Activated CD8-positive, alpha-beta memory T cell treated with anti-CD3 and anti-CD28 coated beads for 48 hours (primary cell): ENCODE results near the gene IMPG2.

Source experiments
- DNase-seq, 3 experiments: peaks; one replicate each; pipeline ENCODE4 v3.0.0-alpha.2; 2020; ENCODE audit warnings: low read depth in 2 of 3, low spot score in 2 of 3

Gene IMPG2

GRCh38 chr3:101278727-101279126 lies 41.6 kb downstream of the IMPG2 start:
- DNase-seq = no peak

GRCh38 chr3:101273608-101274007 lies 46.8 kb downstream of the IMPG2 start:
- no peak for DNase-seq

- no peak for DNase-seq
Observed at GRCh38 chr3:101273156-101273555, 47.2 kb downstream of the IMPG2 start.

- DNase-seq = no peak
Observed at GRCh38 chr3:101271728-101272127, 48.6 kb downstream of the IMPG2 start.

GRCh38 chr3:101270149-101270548 lies 50.2 kb downstream of the IMPG2 start:
- no peak for DNase-seq

- DNase-seq = no peak
Observed at GRCh38 chr3:101268971-101269671, 51.3 kb downstream of the IMPG2 start.

GRCh38 chr3:101268141-101268540 lies 52.2 kb downstream of the IMPG2 start:
- no peak for DNase-seq

- no peak for DNase-seq
Observed at GRCh38 chr3:101266566-101266965, 53.8 kb downstream of the IMPG2 start.

- DNase-seq = no peak
Observed at GRCh38 chr3:101266071-101266470, 54.3 kb downstream of the IMPG2 start.

- no peak for DNase-seq
Observed at GRCh38 chr3:101262393-101263240, 57.8 kb downstream of the IMPG2 start.

- no peak for DNase-seq
Observed at GRCh38 chr3:101261506-101261905, 58.9 kb downstream of the IMPG2 start.

GRCh38 chr3:101259485-101260341 lies 60.7 kb downstream of the IMPG2 start:
- DNase-seq = no peak

- DNase-seq = no peak
Observed at GRCh38 chr3:101256511-101256910, 63.9 kb downstream of the IMPG2 start.

GRCh38 chr3:101255441-101255840 lies 64.9 kb downstream of the IMPG2 start:
- no peak for DNase-seq

GRCh38 chr3:101253396-101253795 lies 67.0 kb downstream of the IMPG2 start:
- DNase-seq = no peak

GRCh38 chr3:101252945-101253344 lies 67.4 kb downstream of the IMPG2 start:
- DNase-seq = no peak

- no peak for DNase-seq
Observed at GRCh38 chr3:101252307-101252706, 68.1 kb downstream of the IMPG2 start.

GRCh38 chr3:101251441-101251840 lies 68.9 kb downstream of the IMPG2 start:
- no peak for DNase-seq

GRCh38 chr3:101249522-101249921 lies 70.9 kb downstream of the IMPG2 start:
- no peak for DNase-seq

- DNase-seq = no peak
Observed at GRCh38 chr3:101248736-101249135, 71.6 kb downstream of the IMPG2 start.

GRCh38 chr3:101244212-101244575 lies 76.2 kb downstream of the IMPG2 start:
- DNase-seq = no peak
